ENCODE measurements around the gene FILIP1. TPM values are rescaled to one million over a fixed set of nuclear protein-coding genes. Genes with fewer than 3 reads are reported as not detected.

FILIP1 gene
- total RNA-seq, 1 experiment from 2014 or later, result 2.9 TPM

GRCh38 chr6:75353644-75354043 is 140.0 kb downstream of the FILIP1 start (continued):
- TF ChIP-seq E2F1 (CRISPR knock-in tag; IDR thresholded peaks at IDR 0.05) (no peak), GRHL2 (CRISPR knock-in tag; IDR thresholded peaks at IDR 0.05; ENCODE audit: insufficient replicate concordance, severe bottlenecking) (no peak), ZNF138 (CRISPR knock-in tag; conservative IDR thresholded peaks at IDR 0.05) (no peak), ERG (CRISPR knock-in tag; IDR thresholded peaks at IDR 0.05) (no peak), PRDM15 (CRISPR knock-in tag; IDR thresholded peaks at IDR 0.05) (no peak)

- H3K27ac Mint-ChIP-seq, result no peak overlapping the region
- DNase-seq (ENCODE audit: low spot score), result no peak
- POLR2A ChIA-PET, result no interaction called here
- ATAC-seq, result no peak
- H3K4me3 Mint-ChIP-seq, result no peak overlapping the region
- CTCF ChIA-PET, result no interaction called here
- no peaks in the 10 kb centered on the region for H3K36me3 Mint-ChIP-seq
- H3K4me1 Mint-ChIP-seq, result peaks cover 38% of the 10 kb centered on the region
- TF ChIP-seq GABPB1 (CRISPR knock-in tag; IDR thresholded peaks at IDR 0.05), result no peak
- TF ChIP-seq JAZF1 (CRISPR knock-in tag; IDR thresholded peaks at IDR 0.05), result no peak
- TF ChIP-seq TEAD4 (CRISPR knock-in tag; IDR thresholded peaks at IDR 0.05), result no peak
- no peak for TF ChIP-seq CDX4 (CRISPR knock-in tag; IDR thresholded peaks at IDR 0.05; ENCODE audit: borderline replicate concordance)
- TF ChIP-seq NR3C1 (CRISPR knock-in tag; conservative IDR thresholded peaks at IDR 0.05; ENCODE audit: low read depth), result no peak
- TF ChIP-seq NR1H2 (CRISPR knock-in tag; IDR thresholded peaks at IDR 0.05), result no peak
- TF ChIP-seq ZBTB43 (CRISPR knock-in tag; IDR thresholded peaks at IDR 0.05), result no peak
- no peak for TF ChIP-seq FOXP4 (CRISPR knock-in tag; IDR thresholded peaks at IDR 0.05)
- TF ChIP-seq FOXP1 (CRISPR knock-in tag; IDR thresholded peaks at IDR 0.05; ENCODE audit: borderline replicate concordance), result no peak
- no peak for TF ChIP-seq PREB (CRISPR knock-in tag; IDR thresholded peaks at IDR 0.05; ENCODE audit: borderline replicate concordance)
- TF ChIP-seq ZNF512 (CRISPR knock-in tag; IDR thresholded peaks at IDR 0.05; ENCODE audit: borderline replicate concordance), result no peak
- no peak for TF ChIP-seq PRRX2 (CRISPR knock-in tag; IDR thresholded peaks at IDR 0.05)
- TF ChIP-seq HMGA2 (CRISPR knock-in tag; IDR thresholded peaks at IDR 0.05), result no peak
- no peak for TF ChIP-seq ZNF121 (CRISPR knock-in tag; IDR thresholded peaks at IDR 0.05)
- no peak for TF ChIP-seq KAT7 (CRISPR knock-in tag; IDR thresholded peaks at IDR 0.05; ENCODE audit: borderline replicate concordance)
- H3K9me3 Mint-ChIP-seq, result no peaks in the 10 kb centered on the region
- no peaks in the 10 kb centered on the region; the same call in 1 of the 2 replicates for H3K27me3 Mint-ChIP-seq (ENCODE audit: low read depth)
Observed at GRCh38 chr6:75351570-75351969, 142.0 kb downstream of the FILIP1 start.
